HT1080 (cell line): Measurements from ENCODE around the gene ALDH3A1. TPM values are rescaled to one million over a fixed set of nuclear protein-coding genes. Genes with fewer than 3 reads are reported as not detected.

ENCODE experiments used
- DNase-seq: peaks from one replicate; pipeline ENCODE4 v3.0.0-alpha.2; 2015; ENCODE audit warnings: low read depth
- total RNA-seq: library from RNA; depleted of rRNA; stranded (reverse); fragments of >200 nt; shearing (Covaris generic); gene quantifications from 2 replicates; pipeline ENCODE4 v1.2.3, GENCODE V29; 2014

The ALDH3A1 gene
- total RNA-seq, 1 experiment from 2014 or later: 0.85 TPM

GRCh38 chr17:19760746-19761145 lies 12.6 kb upstream of the ALDH3A1 start:
- DNase-seq: no peak

DNA sequence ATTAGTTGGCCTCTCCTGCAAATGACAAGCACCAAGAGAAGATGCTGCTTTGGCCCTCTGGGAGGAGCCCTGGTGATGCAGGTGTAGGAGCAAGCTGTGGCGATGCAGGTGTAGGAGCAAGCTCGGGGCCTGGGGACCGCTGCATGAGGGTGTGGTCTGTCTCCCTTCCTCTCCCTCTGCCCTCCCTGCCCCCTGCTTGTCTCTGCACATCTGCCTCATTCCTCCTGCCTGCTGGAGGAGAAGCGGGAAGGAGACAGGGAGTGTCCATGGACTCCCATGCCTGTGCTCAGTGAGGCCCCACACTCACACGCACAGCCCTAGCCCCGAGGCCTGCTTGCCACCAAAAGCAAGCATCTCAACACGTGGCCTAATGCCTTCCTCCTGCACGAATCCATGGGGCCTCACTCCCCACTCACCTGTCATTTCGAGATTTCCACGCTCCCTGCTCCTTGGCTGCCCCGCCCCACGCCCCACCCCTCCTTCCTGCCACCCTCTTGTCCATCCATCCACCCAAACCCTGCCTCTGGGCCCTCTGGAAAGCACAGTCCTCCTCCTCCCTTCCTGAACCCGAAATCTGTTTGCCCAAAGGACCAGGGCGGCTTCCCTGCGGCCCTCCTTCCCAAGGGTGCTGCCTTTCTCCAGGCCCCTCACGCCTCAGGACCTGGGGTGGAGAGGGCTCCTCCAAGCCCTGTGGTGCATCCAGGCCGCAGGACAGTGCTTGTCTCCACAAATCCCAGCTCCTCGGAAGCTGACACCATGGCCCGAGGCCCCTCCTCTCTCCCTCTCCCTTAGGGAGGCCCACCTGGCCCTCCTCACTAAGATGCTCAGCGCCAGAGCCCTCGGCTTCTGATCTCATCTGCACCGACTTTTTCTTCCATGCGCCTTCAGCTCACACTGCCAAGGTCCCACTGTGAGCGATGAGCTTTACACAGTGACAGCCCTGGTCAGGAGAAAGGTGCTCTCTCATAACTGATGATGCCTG lies 11.8 kb upstream of the ALDH3A1 start:
- DNase-seq: no peak

GRCh38 chr17:19757536-19758180 lies 9.6 kb upstream of the ALDH3A1 start:
- DNase-seq: no peak

- DNase-seq: no peak
Observed at GRCh38 chr17:19756546-19756945, 8.4 kb upstream of the ALDH3A1 start.

GRCh38 chr17:19755821-19756510 lies 7.9 kb upstream of the ALDH3A1 start:
- no peak for DNase-seq

- no peak for DNase-seq
Observed at GRCh38 chr17:19755392-19755791, 7.3 kb upstream of the ALDH3A1 start.

GRCh38 chr17:19753661-19754463 lies 5.8 kb upstream of the ALDH3A1 start:
- DNase-seq: peak; percentile 62

DNA sequence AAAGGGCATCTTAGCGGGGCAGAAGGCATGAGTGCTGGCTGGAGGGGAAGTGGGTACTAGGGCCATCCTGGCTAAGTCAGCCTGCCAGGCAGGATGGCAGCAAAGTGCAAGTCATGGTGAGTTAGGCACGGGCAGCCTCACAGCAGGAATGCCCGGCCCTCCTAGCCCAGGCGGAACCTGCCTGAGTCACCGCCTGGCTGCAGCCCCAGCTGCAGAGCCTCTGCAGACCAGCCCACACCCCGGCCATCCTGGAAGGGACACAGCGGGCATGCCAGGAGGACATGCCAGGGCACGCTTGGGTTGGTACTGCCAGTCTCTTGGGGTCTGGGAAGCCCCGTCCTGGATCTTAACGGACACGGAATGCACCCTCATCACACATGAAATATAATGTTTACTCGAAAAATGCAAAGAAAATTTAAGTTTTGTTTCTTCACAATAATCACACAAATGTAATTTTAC lies 5.0 kb upstream of the ALDH3A1 start:
- peak; percentile 95 for DNase-seq

DNA sequence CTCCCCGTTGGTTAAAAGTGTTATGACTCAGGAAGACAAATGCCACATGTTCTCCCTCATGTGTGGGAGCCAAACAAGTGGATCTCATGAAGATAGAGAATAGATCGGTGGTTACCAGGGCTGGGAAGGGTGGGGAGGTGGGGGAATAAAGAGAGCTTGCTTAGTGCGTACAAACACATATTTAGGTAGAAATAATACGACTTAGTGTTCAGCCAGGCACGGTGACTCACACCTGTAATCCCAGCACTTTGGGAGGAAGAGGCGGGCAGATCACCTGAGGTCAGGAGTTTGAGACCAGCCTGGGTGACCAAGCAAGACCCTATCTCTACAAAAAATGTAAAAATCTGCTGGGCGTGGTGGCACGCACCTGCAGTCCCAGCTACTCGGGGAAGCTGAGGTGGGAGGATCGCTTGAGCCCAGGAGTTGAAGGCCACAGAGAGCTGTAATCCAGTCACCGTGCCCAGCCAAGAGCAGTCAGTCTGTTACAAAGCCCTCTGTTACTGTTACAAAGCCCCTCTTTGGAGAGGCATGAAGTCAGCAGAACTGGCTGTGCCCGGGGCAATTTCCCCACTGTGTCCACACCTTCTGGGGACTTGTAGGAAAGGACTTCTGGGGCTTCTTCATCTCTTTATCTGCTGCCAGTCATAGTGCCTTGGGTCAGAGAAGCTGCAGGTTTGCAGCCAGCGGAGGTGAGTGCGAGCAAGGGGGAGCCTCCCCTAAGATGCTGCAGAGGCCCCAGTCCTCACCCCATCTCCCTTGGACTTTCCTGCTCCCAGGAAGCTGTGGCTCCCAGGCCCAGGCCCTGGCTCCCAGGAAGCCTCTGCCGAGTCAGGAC lies 4.3 kb upstream of the ALDH3A1 start:
- DNase-seq: peak; percentile 7

DNA sequence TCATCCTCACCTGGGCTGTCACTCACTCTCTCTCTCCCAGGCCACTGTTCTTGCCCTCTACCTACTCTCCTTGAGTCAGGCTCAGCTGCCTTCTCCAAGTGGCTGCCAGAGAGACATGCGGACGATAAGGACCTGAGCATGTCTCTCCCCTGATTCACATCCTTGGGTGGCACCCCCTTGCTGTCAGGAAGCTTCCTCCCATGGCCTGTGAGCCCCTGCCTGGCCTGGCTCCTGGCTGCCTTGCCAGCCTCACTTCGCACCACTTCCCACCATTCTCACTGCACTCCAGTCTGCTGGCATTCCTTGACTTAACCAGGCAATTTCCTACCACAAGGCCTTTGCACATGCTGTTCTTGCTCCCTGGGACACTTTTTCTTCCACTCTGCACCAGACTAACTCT lies 2.7 kb upstream of the ALDH3A1 start:
- peak; percentile 43 for DNase-seq

- no peak for DNase-seq
Observed at GRCh38 chr17:19750020-19750572, 2.0 kb upstream of the ALDH3A1 start.

DNA sequence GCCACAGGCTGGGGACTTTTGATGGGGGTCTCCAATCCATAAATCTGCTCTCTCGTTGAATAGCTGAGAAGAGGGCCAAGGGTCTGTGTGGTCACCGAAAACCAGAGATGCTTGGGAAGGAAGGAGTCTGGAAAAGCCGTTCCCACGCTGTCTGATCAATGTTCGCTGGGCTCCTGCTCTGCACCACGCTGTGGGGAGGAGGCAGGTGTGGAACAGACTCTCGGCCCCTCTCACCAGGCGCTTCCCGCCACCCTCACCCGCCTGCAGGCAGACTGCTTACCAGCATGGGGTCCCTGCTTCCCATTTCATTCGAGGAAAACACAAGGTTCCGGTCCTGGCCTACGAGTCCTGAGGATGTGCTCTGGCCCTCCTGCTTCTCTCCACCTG lies 702 bp upstream of the ALDH3A1 start:
- DNase-seq: no peak

- DNase-seq: no peak
Observed at GRCh38 chr17:19747159-19747719, 859 bp downstream of the ALDH3A1 start.

DNA sequence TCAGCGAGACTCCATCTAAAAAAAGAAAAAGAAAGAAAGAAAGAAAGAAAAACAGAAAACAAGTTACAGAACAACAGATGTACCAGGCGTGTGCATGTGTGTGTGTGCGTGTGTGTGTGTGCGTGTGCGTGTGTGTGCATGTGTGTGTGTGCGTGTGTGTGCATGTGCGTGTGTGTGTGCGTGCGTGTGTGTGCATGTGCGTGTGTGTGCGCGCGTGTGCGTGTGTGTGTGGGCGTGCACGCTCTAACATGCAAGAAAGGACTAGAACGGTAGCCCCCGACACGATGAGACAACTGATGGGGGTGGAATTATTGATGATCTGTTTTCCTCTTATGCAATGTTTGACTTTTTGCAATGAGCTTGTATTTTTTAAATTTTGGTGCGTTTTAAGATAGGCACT lies 1.6 kb downstream of the ALDH3A1 start:
- no peak for DNase-seq

- no peak for DNase-seq
Observed at GRCh38 chr17:19744922-19745757, 3.0 kb downstream of the ALDH3A1 start.

DNA sequence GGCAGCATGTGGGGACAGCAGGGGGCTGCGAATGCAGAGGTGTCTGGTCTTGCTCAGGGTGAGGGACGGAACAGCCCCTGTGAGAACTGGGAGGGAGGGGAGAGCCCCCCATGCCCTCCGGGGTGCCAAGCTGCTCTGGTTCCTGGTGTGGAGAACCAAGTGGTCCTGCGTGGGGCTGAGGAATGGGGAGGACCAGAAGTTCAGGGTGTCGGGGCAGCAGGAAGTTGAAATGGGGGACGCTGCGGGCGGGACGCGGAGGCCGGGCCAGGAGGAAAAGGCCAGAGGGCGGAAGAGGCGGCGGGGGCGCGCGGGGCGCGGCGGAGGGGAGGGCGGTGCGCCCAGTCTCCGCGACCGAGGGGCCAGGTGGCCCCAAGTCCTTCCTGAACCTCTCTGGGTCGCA lies 3.6 kb downstream of the ALDH3A1 start:
- no peak for DNase-seq

DNA sequence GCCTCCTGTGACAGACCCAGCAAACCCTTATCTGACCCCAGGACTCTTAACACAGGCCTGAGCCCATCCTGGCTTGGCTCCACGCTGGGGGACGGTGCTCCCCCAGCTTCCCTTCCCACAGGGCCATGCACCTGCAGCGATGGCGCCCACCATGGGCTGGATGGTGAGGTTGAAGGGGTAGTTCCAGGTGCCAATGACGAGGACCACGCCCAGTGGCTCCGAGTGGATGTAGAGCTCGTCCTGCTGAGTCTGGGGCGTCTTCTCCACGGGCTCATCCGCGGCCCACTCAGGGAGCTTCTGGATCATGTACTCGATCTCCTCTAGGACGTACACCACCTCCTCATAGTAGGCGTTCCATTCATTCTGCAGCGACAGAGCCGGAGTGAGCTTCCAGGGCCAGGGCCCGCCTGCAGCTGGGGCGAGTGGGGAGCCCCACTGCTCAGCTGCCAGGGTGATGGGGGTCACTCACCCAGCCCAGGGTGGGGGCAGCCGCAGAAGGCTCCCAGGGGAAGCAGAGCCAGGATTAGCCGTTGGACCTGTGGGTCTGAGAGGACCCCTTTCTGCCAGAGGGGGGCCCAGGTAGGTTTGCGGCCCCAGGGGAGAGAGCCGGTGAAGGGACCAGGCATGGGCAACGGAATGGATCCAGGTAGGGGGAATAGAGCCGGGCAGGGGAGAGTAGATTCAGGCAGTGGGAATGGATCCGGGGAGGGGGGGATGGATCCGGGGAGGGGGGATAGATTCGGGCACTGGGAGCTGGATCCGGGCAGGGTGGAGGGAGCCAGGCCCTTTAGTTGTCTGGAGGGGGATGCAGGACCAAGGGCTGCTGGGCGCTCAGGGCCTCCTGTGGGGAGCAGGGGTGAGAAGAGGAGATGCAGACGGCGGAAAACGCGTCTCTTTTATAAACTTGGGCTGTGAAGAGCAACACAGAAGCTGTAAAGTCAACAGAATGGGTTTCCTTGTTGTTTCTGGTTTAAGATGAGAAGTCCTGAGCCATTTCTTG lies 4.7 kb downstream of the ALDH3A1 start:
- DNase-seq: no peak
